ENCODE data around the gene ANKRD62.

GRCh38 chr18:12066910-12067511 is 26.6 kb upstream of the ANKRD62 start:
- TF ChIP-seq CTCF (IDR thresholded peaks at IDR 0.05; ENCODE audit: low read depth, low read length) = no peak
- TF ChIP-seq EZH2phosphoT487 (IDR thresholded peaks at IDR 0.05; ENCODE audit: low read depth) = no peak

Measured in OCI-LY3 (cell line).